Measurements from ENCODE around the gene ITIH2. TPM values are rescaled to one million over a fixed set of nuclear protein-coding genes. Genes with fewer than 3 reads are reported as not detected.
"Not testable (repeated sequence)": the region's sequence is repeated elsewhere in the genome, so short reads cannot be mapped to it uniquely, and the experiment has no call there.

Gene ITIH2
- total RNA-seq: not detected

GRCh38 chr10:7703140-7703539 is at the start of gene ITIH2:
Gene ITIH2, plus strand, starts transcription at chr10:7703316. Its CDS starts 119 bp downstream, at chr10:7703435.
- no peak for ATAC-seq
- Histone ChIP-seq H3K27me3 (peaks cover 49% of the 10 kb centered on the region), H3K27ac (no peak within 1 kb of the TSS), H3K36me3 (no peaks in the 10 kb centered on the region), H3K9me3 (no peaks in the 10 kb centered on the region), H3K4me3 (no peak within 1 kb of the TSS), H3K4me1 (no peaks in the 10 kb centered on the region)
- TF ChIP-seq CTCF (IDR thresholded peaks at IDR 0.05): no peak
- no peak for TF ChIP-seq POLR2AphosphoS5 (IDR thresholded peaks at IDR 0.05)
- TF ChIP-seq POLR2A (IDR thresholded peaks at IDR 0.05): no peak
- no peak for TF ChIP-seq EP300 (IDR thresholded peaks at IDR 0.05)
- WGBS, 2 donors (ENCODE audit: low coverage in 1 of 2): 45 to 56% methylated on average over 3 to 4 of the region's 4 CpGs

- H3K27me3 ChIP-seq, ATAC-seq, H3K9me3 ChIP-seq, H3K4me3 ChIP-seq: not testable (repeated sequence)
- Histone ChIP-seq H3K27ac (peak overlapping the region in 2 of 4 donors; percentile 5 to 42), H3K4me1 (peaks cover 0 to 48% (median 5%) of the 10 kb centered on the region in 3 donors), H3K36me3 (peaks cover 0 to 12% of the 10 kb centered on the region in 2 donors)
- WGBS, 2 donors (ENCODE audit: low coverage in 1 of 2): 65 to 87% methylated on average over 3 to 6 of the region's 11 CpGs
Measured at GRCh38 chr10:7657079-7657478, 46.0 kb upstream of the ITIH2 start.

GRCh38 chr10:7657552-7657951 is 45.6 kb upstream of the ITIH2 start:
- H3K9me3 ChIP-seq: no peaks in the 10 kb centered on the region
- H3K4me1 ChIP-seq: peaks cover 0 to 53% (median 5%) of the 10 kb centered on the region in 3 donors
- no peak overlapping the region for H3K4me3 ChIP-seq
- no peaks in the 10 kb centered on the region for H3K27me3 ChIP-seq
- peaks cover 0 to 12% of the 10 kb centered on the region in 2 donors for H3K36me3 ChIP-seq
- ATAC-seq: no peak
- no peak for TF ChIP-seq EP300 (IDR thresholded peaks at IDR 0.05)
- no peak for TF ChIP-seq CTCF (IDR thresholded peaks at IDR 0.05)
- peak; percentile 17 for TF ChIP-seq POLR2AphosphoS5 (IDR thresholded peaks at IDR 0.05)
- WGBS, 2 donors (ENCODE audit: low coverage in 1 of 2): 27 to 59% methylated on average over 2 of the region's 2 CpGs
- peak overlapping the region in 2 of 4 donors; percentile 5 to 42 for H3K27ac ChIP-seq

- TF ChIP-seq POLR2AphosphoS5 (IDR thresholded peaks at IDR 0.05) (peak; percentile 70), CTCF (IDR thresholded peaks at IDR 0.05) (no peak)
- WGBS, 2 donors (ENCODE audit: low coverage in 1 of 2): 13 to 30% methylated on average over 3 to 4 of the region's 4 CpGs
- Histone ChIP-seq H3K4me3 (no peak overlapping the region), H3K27me3 (no peaks in the 10 kb centered on the region), H3K36me3 (peaks cover 0 to 2% of the 10 kb centered on the region in 2 donors), H3K9me3 (no peaks in the 10 kb centered on the region), H3K4me1 (peaks cover 0 to 67% (median 5%) of the 10 kb centered on the region in 3 donors), H3K27ac (peak overlapping the region; percentile 10 to 42 (median 37))
- no peak for ATAC-seq
Measured at GRCh38 chr10:7659560-7659959, 43.6 kb upstream of the ITIH2 start.

GRCh38 chr10:7662522-7662921 is 40.6 kb upstream of the ITIH2 start:
- WGBS, 2 donors (ENCODE audit: low coverage in 1 of 2): 69 to 90% methylated on average over 5 of the region's 5 CpGs
- Histone ChIP-seq H3K4me3 (no peak overlapping the region), H3K36me3 (no peaks in the 10 kb centered on the region), H3K4me1 (peaks cover 0 to 86% (median 10%) of the 10 kb centered on the region in 3 donors), H3K9me3 (no peaks in the 10 kb centered on the region), H3K27me3 (no peaks in the 10 kb centered on the region), H3K27ac (no peak overlapping the region)
- no peak for TF ChIP-seq CTCF (IDR thresholded peaks at IDR 0.05)
- no peak for TF ChIP-seq POLR2AphosphoS5 (IDR thresholded peaks at IDR 0.05)
- TF ChIP-seq POLR2A (IDR thresholded peaks at IDR 0.05): no peak
- TF ChIP-seq EP300 (IDR thresholded peaks at IDR 0.05): no peak
- ATAC-seq: no peak

All from gastroesophageal sphincter (tissue), 4 donors.